IMR-90 (cell line): Measurements from ENCODE around the gene POU2AF1. TPM values are rescaled to one million over a fixed set of nuclear protein-coding genes. Genes with fewer than 3 reads are reported as not detected.
A peak's percentile ranks its signal among the peaks of the same experiment; 100 is the strongest.

ENCODE experiments used
- ATAC-seq: fragments of 200-7000 bp; cut with Tn5 transposase; 2 replicates; pipeline ENCODE4 v1.9.1; 2020; ENCODE audit warnings: low read depth, mild to moderate bottlenecking, moderate library complexity
- BruUV-seq: library from RNA; stranded (reverse); fragments of 400-500 nt; replicated peaks from 2 replicates; lab custom pipeline; 2021; lab: Mats Ljungman, UMichigan
- CTCF ChIA-PET: fragments of 300-600 bp; formaldehyde crosslinking; extraction: SDS; loops from one replicate; lab custom pipeline; 2021; ENCODE audit warnings: antibody characterized with exemption; lab: Yijun Ruan, JAX
- POLR2A ChIA-PET: fragments of 300-600 bp; sonication (Branson Sonifier 250); formaldehyde crosslinking; loops from one replicate; lab custom pipeline; 2022; ENCODE audit warnings: antibody characterized with exemption; ENCODE audit not compliant: unreplicated experiment; lab: Charles Lee
- DNase-seq: peaks from one replicate; pipeline ENCODE4 v3.0.0; 2013
- H2AFZ ChIP-seq: replicated peaks from 2 replicates; pipeline ENCODE3; 2013; ENCODE audit warnings: low read length, mild to moderate bottlenecking; ENCODE audit not compliant: poor library complexity
- H2AK5ac ChIP-seq: 2 replicates; pipeline ENCODE4 v1.6.1; 2013; ENCODE audit warnings: low read depth, low read length, inconsistent platforms
- H2AK9ac ChIP-seq: replicated peaks from 2 replicates; pipeline ENCODE3; 2013; ENCODE audit warnings: mild to moderate bottlenecking, low read depth, low read length, moderate library complexity; ENCODE audit not compliant: poor library complexity
- H2BK120ac ChIP-seq: 2 replicates; pipeline ENCODE4 v1.6.1; 2013; ENCODE audit warnings: low read depth, low read length, inconsistent platforms
- H2BK15ac ChIP-seq: 3 replicates; pipeline ENCODE4 v1.6.1; 2013; ENCODE audit warnings: low read depth, low read length, inconsistent platforms
- H2BK20ac ChIP-seq: 2 replicates; pipeline ENCODE4 v1.6.1; 2013; ENCODE audit warnings: low read depth, mild to moderate bottlenecking, inconsistent platforms, low read length, moderate library complexity
- H2BK5ac ChIP-seq: 2 replicates; pipeline ENCODE4 v1.6.1; 2013; ENCODE audit warnings: mild to moderate bottlenecking, low read depth, low read length, inconsistent platforms; ENCODE audit not compliant: poor library complexity, severe bottlenecking
- H3K14ac ChIP-seq: replicated peaks from 2 replicates; pipeline ENCODE4 v1.6.1; 2013; ENCODE audit warnings: low read depth, low read length, inconsistent platforms
- H3K18ac ChIP-seq: 2 replicates; pipeline ENCODE4 v1.6.1; 2013; ENCODE audit warnings: low read depth, low read length, control low read depth
- H3K23ac ChIP-seq: 2 replicates; pipeline ENCODE4 v1.6.1; 2013; ENCODE audit warnings: low read depth, low read length, inconsistent platforms
- H3K27ac ChIP-seq: 2 replicates; pipeline ENCODE4 v1.5.1; 2013; ENCODE audit warnings: mild to moderate bottlenecking, control low read depth, low read length; ENCODE audit not compliant: insufficient read depth
- H3K27me3 ChIP-seq: 2 replicates; pipeline ENCODE4 v1.6.1; 2013; ENCODE audit warnings: low read length; ENCODE audit not compliant: control insufficient read depth, insufficient read depth
- H3K36me3 ChIP-seq: 2 replicates; pipeline ENCODE4 v1.6.1; 2013; ENCODE audit warnings: low read length, mixed read lengths; ENCODE audit not compliant: control insufficient read depth, insufficient read depth
- H3K4ac ChIP-seq: 2 replicates; pipeline ENCODE4 v1.6.1; 2013; ENCODE audit warnings: low read depth, low read length, inconsistent platforms
- H3K4me1 ChIP-seq: 2 replicates; pipeline ENCODE4 v1.6.1; 2013; ENCODE audit warnings: low read length, mixed read lengths; ENCODE audit not compliant: control insufficient read depth, insufficient read depth
- H3K4me2 ChIP-seq: 2 replicates; pipeline ENCODE4 v1.6.1; 2013; ENCODE audit warnings: low read depth, mild to moderate bottlenecking, control low read depth, low read length, moderate library complexity
- H3K4me3 ChIP-seq: 2 replicates; pipeline ENCODE4 v1.5.1; 2013; ENCODE audit warnings: low read depth, mild to moderate bottlenecking, control low read depth, low read length, moderate library complexity; ENCODE audit not compliant: insufficient read depth
- H3K56ac ChIP-seq: 2 replicates; pipeline ENCODE4 v1.6.1; 2013; ENCODE audit warnings: low read length, inconsistent platforms; ENCODE audit not compliant: insufficient read depth; ENCODE audit errors: extremely low read depth
- H3K79me1 ChIP-seq, 2 experiments: 2 replicates each; pipeline ENCODE4 v1.6.1; 2013; ENCODE audit warnings: low read length in 2 of 2, inconsistent platforms in 1 of 2, low read depth in 1 of 2
- H3K9ac ChIP-seq: 2 replicates; pipeline ENCODE4 v1.6.1; 2013; ENCODE audit warnings: low read depth, low read length, control low read depth
- H3K9me1 ChIP-seq: 2 replicates; pipeline ENCODE4 v1.6.1; 2013; ENCODE audit warnings: low read length, inconsistent platforms; ENCODE audit not compliant: insufficient read depth
- H3K9me3 ChIP-seq: 2 replicates; pipeline ENCODE4 v1.6.1; 2013; ENCODE audit warnings: low read length; ENCODE audit not compliant: control insufficient read depth, insufficient read depth
- H4K20me1 ChIP-seq: 2 replicates; pipeline ENCODE4 v1.6.1; 2013; ENCODE audit warnings: low read length, inconsistent platforms; ENCODE audit not compliant: insufficient read depth
- H4K5ac ChIP-seq: 2 replicates; pipeline ENCODE4 v1.6.1; 2013; ENCODE audit warnings: mild to moderate bottlenecking, low read depth, low read length, control low read depth
- H4K8ac ChIP-seq, 2 experiments: 2 replicates each; pipeline ENCODE4 v1.6.1; 2013; ENCODE audit warnings: low read depth in 2 of 2, low read length in 2 of 2, control low read depth in 1 of 2, inconsistent platforms in 1 of 2
- H4K91ac ChIP-seq: 2 replicates; pipeline ENCODE4 v1.6.1; 2013; ENCODE audit warnings: low read depth, low read length, inconsistent platforms; ENCODE audit not compliant: insufficient read depth
- BHLHE40 ChIP-seq: fragments of 150-350 bp; IDR thresholded peaks from 2 replicates; pipeline ENCODE4 v1.6.1; 2016; ENCODE audit warnings: mild to moderate bottlenecking, low read depth, low read length
- CHD1 ChIP-seq: IDR thresholded peaks from 2 replicates; pipeline ENCODE4 v1.6.1; 2012; ENCODE audit warnings: low read depth, low read length, improper control_type of control experiment
- FOS ChIP-seq: fragments of 150-350 bp; IDR thresholded peaks from 2 replicates; pipeline ENCODE4 v1.6.1; 2016; ENCODE audit warnings: low read depth, low read length
- MXI1 ChIP-seq: IDR thresholded peaks from 2 replicates; pipeline ENCODE4 v1.6.1; 2012; ENCODE audit warnings: low read depth, mild to moderate bottlenecking, low read length, moderate library complexity, borderline replicate concordance
- NFE2L2 ChIP-seq: fragments of 150-350 bp; IDR thresholded peaks from 2 replicates; pipeline ENCODE4 v1.6.1; 2016; ENCODE audit warnings: low read depth, mild to moderate bottlenecking, low read length
- POLR2A ChIP-seq: IDR thresholded peaks from 2 replicates; pipeline ENCODE4 v1.6.1; 2012; ENCODE audit warnings: mild to moderate bottlenecking, low read depth, low read length
- RAD21 ChIP-seq: IDR thresholded peaks from 2 replicates; pipeline ENCODE4 v1.6.1; 2012; ENCODE audit warnings: low read length, improper control_type of control experiment
- RCOR1 ChIP-seq: IDR thresholded peaks from 2 replicates; pipeline ENCODE4 v1.6.1; 2012; ENCODE audit warnings: mild to moderate bottlenecking, low read length, improper control_type of control experiment; ENCODE audit not compliant: insufficient replicate concordance
- RFX5 ChIP-seq: IDR thresholded peaks from 2 replicates; pipeline ENCODE4 v1.8.0; 2012; ENCODE audit warnings: low read depth, mild to moderate bottlenecking, low read length, moderate library complexity
- SMC3 ChIP-seq: fragments of 150-350 bp; IDR thresholded peaks from 2 replicates; pipeline ENCODE4 v1.6.1; 2016; ENCODE audit warnings: low read depth, mild to moderate bottlenecking, antibody characterized with exemption, low read length, moderate library complexity
- WGBS, 2 experiments: methylation state at CpG; one replicate each; pipeline versions ENCODE4 v1.1.5 to v1.1.7; 2013; ENCODE audit warnings: missing lambda C conversion rate in 2 of 2; ENCODE audit not compliant: insufficient read length in 1 of 2; ENCODE audit errors: extremely low coverage in 2 of 2; 5-methylcytosine and 5-hydroxymethylcytosine counted together
- dilution Hi-C: fragments of 300-500 bp; cut with HindIII; formaldehyde crosslinking; loops from one replicate; pipeline ENCODE4 v1.14.3; 2018; ENCODE audit warnings: low sequenced_read_pairs; ENCODE audit not compliant: unreplicated experiment
- in situ Hi-C: fragments of 300-500 bp; cut with MboI; formaldehyde crosslinking; loops from 3 replicates; pipeline ENCODE4 v1.14.3; 2019; ENCODE audit warnings: low sequenced_read_pairs, inconsistent platforms, mixed read lengths
- intact Hi-C: fragments of 100-400 bp; cut with micrococcal nuclease; formaldehyde crosslinking; loops from 2 replicates; pipeline ENCODE4 v1.10.0; 2022
- polyA plus RNA-seq, 3 experiments: library from polyadenylated mRNA; depleted of rRNA; stranded (reverse); fragments of >200 nt; gene quantifications; 2 replicates each; pipeline ENCODE4 v1.2.3, GENCODE V29; 2012; ENCODE audit warnings: low replicate concordance in 1 of 3
- total RNA-seq: library from RNA; depleted of rRNA; stranded (reverse); fragments of >200 nt; gene quantifications from 2 replicates; pipeline ENCODE4 v1.2.3, GENCODE V29; 2012
- TF ChIP-seq, protein P1 (sequence below): fragments of 150-350 bp; IDR thresholded peaks from 2 replicates; pipeline ENCODE4 v1.6.1; 2017; ENCODE audit warnings: mild to moderate bottlenecking, antibody characterized with exemption, low read length, low read depth
- TF ChIP-seq, protein P2 (sequence below): fragments of 150-350 bp; IDR thresholded peaks from 2 replicates; pipeline ENCODE4 v1.6.1; 2016; ENCODE audit warnings: low read depth, mild to moderate bottlenecking, low read length, moderate library complexity, borderline replicate concordance
- TF ChIP-seq, protein P3 (sequence below): conservative IDR thresholded peaks from 2 replicates; pipeline ENCODE4 v1.5.1; 2012; ENCODE audit warnings: mild to moderate bottlenecking, low read depth, low read length, improper control_type of control experiment

Gene POU2AF1
- total and polyA plus RNA-seq, 2 of the 4 experiments (the other 2 are of a cell fraction): not detected

DNA sequence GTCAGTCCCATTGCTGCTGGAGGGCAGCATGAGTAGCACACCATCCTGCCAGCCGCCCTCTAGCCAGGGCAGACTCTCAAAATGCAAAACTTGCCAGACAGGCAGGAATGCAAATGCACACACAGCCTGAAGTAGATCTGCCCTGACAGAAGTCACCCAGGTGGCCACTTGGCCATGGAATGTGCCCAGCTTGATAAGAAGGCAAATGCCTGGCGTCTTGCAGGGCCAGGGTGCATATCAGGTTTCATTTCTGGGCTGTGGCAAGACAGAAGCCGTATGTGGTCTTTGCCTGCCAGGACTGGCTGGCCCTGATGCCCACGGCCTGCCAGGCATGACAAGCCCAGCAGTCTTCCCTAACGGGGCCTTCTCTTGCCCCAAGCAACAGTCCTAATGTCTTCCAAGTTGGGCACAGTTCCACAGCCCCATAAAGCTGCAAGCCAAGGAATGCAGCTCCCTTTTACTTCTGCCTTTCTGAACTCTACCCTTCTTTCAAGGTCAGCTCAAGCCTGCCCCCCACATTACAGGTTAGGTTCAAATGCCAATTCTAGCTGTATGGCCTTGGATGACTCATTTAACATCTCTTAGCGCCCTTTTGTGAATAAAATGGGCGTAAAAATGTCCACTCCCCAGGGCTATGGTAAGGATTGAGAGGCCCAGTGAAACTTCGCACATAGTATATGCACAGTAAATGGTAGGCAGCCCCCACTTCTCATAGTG is 51.0 kb downstream of the POU2AF1 start:
- H3K9me3 ChIP-seq: no peaks in the 10 kb centered on the region
- no peak overlapping the region for H3K18ac ChIP-seq
- in situ Hi-C loops: no loop called here
- no TSS peak for BruUV-seq
- DNase-seq: no peak
- no peak overlapping the region for H4K8ac ChIP-seq
- ChIA-PET CTCF (no interaction called here), POLR2A (no interaction called here)
- no peak overlapping the region for H3K23ac ChIP-seq
- no peak overlapping the region for H2BK5ac ChIP-seq
- no peaks in the 10 kb centered on the region for H3K36me3 ChIP-seq
- H4K91ac ChIP-seq: no peak overlapping the region
- peak overlapping the region; percentile 15; the same call in 1 of the 2 replicates for H2AK5ac ChIP-seq
- H4K5ac ChIP-seq: no peak overlapping the region
- H2BK20ac ChIP-seq: no peak overlapping the region
- H3K27ac ChIP-seq: no peak overlapping the region
- H2AK9ac ChIP-seq: no peak overlapping the region
- H2BK120ac ChIP-seq: no peak overlapping the region
- 83% methylated on average over 1 of the region's 8 CpGs; no CpG with 5 or more reads in 1 of the 2 experiments for WGBS, 2 experiments
- peaks cover 5% of the 10 kb centered on the region; the same call in 1 of the 2 replicates for H3K9me1 ChIP-seq
- no peak overlapping the region for H2BK15ac ChIP-seq
- H4K20me1 ChIP-seq: no peaks in the 10 kb centered on the region
- H3K4me1 ChIP-seq: peaks cover 7% of the 10 kb centered on the region
- H2AFZ ChIP-seq: no peak overlapping the region
- no peaks in the 10 kb centered on the region for H3K79me1 ChIP-seq
- dilution Hi-C loops: no loop called here
- no peak overlapping the region for H3K56ac ChIP-seq
- intact Hi-C loops: no loop called here
- no peak overlapping the region for H3K14ac ChIP-seq
- no peak for TF ChIP-seq MXI1
- TF ChIP-seq RCOR1: no peak
- no peak for TF ChIP-seq SMC3
- no peak for TF ChIP-seq FOS
- no peak for TF ChIP-seq BHLHE40
- no peak for TF ChIP-seq RFX5
- TF ChIP-seq, protein P1, sequence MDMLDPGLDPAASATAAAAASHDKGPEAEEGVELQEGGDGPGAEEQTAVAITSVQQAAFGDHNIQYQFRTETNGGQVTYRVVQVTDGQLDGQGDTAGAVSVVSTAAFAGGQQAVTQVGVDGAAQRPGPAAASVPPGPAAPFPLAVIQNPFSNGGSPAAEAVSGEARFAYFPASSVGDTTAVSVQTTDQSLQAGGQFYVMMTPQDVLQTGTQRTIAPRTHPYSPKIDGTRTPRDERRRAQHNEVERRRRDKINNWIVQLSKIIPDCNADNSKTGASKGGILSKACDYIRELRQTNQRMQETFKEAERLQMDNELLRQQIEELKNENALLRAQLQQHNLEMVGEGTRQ: no peak
- TF ChIP-seq, protein P2, sequence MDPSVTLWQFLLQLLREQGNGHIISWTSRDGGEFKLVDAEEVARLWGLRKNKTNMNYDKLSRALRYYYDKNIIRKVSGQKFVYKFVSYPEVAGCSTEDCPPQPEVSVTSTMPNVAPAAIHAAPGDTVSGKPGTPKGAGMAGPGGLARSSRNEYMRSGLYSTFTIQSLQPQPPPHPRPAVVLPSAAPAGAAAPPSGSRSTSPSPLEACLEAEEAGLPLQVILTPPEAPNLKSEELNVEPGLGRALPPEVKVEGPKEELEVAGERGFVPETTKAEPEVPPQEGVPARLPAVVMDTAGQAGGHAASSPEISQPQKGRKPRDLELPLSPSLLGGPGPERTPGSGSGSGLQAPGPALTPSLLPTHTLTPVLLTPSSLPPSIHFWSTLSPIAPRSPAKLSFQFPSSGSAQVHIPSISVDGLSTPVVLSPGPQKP: no peak
- TF ChIP-seq, protein P3, sequence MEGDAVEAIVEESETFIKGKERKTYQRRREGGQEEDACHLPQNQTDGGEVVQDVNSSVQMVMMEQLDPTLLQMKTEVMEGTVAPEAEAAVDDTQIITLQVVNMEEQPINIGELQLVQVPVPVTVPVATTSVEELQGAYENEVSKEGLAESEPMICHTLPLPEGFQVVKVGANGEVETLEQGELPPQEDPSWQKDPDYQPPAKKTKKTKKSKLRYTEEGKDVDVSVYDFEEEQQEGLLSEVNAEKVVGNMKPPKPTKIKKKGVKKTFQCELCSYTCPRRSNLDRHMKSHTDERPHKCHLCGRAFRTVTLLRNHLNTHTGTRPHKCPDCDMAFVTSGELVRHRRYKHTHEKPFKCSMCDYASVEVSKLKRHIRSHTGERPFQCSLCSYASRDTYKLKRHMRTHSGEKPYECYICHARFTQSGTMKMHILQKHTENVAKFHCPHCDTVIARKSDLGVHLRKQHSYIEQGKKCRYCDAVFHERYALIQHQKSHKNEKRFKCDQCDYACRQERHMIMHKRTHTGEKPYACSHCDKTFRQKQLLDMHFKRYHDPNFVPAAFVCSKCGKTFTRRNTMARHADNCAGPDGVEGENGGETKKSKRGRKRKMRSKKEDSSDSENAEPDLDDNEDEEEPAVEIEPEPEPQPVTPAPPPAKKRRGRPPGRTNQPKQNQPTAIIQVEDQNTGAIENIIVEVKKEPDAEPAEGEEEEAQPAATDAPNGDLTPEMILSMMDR: no peak
- TF ChIP-seq NFE2L2: no peak
- no peak for TF ChIP-seq RAD21
- TF ChIP-seq CHD1: no peak
- no peak for TF ChIP-seq POLR2A
- H3K4me2 ChIP-seq: no peak overlapping the region
- ATAC-seq: no peak
- no peak overlapping the region for H3K4ac ChIP-seq
- H3K4me3 ChIP-seq: no peak overlapping the region
- no peaks in the 10 kb centered on the region for H3K27me3 ChIP-seq
- no peak overlapping the region for H3K9ac ChIP-seq
